HG02870 (cell line): ENCODE results near the gene DDN.

ENCODE experiments used
- ATAC-seq: cut with Tn5 transposase; IDR thresholded peaks from one replicate; pipeline ENCODE4 v1.9.1; 2021; ENCODE audit warnings: mild to moderate bottlenecking, moderate library complexity; ENCODE audit not compliant: unreplicated experiment

Gene DDN

DNA sequence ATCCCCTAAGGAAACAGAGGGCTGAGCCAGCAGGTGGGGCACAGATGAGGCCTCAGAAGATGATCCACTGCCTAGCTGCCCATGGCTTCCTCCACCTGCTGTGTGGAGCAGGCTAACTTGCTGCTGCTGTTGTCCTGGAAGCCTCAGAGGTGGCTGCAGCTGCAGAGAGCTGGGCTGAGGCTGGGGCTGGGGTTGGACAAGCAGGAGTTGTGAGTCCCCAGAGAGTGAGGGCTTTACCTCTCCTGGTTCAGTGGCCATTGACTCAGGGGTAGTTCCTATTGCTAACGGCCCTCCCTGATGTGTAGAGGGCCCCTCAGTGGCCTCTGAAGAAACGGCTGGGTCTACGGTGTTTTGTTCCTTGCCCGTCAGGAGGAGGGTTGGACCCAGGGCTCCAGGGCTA lies 33.1 kb upstream of the DDN start:
- no peak for ATAC-seq

DNA sequence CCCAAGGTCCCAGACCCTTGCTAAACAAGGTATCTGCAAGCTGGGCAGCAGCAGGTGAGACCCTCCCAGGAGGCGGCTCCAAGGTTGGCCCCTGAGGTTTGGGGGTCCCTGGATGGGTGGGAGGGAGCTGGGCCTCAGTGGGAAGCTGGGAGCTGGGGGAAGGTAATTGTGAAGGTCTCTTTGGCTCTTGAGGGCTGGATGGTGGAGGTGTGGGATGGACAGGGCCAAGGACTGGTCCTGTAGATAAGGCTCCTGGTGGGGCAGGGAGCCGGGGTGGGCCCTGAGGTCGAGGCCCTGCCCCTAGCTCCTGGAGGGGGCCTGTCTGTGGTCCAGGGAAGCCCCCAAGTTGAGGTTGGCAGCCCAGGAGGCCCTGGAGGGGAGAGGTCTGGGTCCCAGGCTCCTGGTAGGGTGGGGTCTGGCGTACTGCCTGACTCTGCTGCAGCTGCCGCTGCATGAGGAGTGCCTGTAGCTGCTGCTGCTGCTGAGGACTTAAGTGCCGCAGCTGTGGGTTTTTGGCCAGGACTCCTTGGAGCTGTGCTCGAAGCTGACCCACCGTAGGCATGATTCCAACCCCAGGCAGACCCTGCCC lies 32.5 kb upstream of the DDN start:
- ATAC-seq: no peak

DNA sequence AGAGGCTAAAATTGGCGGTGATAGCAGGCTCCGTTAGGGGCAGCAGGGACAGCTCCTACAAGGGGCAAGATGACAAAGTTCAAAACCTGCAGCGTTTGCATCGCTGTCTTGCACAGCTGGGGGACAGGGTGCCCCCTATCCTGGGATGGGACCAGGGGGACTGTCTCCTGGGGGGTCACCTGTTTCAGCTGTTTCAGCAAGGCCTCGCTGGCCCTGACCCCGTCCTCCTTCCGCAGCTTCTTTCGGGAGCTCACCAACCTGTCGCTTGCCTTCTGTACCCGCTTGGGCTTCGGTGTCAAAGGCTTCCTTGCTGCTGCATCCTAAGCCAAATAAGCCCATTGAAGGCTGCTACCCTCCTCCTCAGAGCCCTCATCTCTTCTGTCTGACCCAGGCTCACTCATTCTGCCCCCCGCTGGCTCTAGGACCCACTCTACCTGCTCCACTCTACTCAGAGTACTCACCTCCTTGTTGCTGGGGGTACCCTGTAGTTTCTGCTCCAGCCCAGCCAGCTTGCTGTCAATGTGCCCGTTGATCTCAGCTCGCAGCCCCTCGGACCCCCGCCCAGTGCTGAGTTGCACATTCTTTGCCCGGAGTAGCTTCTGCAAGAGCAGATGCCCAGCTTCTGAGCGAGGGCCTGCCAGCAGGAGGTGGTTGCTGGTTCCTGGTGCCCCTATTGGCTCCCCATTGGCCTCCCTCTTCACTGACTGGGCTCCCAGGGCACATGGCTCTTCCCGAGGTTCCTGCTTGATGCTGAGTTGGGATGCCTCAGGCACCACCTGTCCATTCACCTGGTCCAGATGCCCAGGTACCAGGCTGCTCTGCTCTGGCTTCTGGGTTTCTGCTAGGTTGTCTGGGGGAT lies 31.8 kb upstream of the DDN start:
- no peak for ATAC-seq

DNA sequence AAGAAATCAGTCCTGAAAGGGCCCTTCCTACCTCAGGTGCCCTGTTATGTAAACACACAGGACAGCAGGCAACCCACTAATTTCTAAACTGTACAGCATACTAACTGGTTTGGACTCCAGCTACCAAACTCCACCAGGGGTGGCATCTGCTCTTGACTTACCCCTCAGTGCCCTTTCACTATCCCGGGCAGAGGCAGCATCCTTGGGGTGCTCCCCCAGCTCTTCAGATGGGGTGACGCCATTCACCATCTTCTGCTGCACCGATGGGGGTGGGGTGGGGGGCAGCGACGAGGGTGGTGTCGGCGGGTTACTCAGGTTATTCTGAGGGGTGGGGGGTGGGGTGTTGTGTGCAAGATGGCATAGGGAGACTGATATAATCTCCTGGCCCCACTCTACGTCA lies 30.9 kb upstream of the DDN start:
- no peak for ATAC-seq

DNA sequence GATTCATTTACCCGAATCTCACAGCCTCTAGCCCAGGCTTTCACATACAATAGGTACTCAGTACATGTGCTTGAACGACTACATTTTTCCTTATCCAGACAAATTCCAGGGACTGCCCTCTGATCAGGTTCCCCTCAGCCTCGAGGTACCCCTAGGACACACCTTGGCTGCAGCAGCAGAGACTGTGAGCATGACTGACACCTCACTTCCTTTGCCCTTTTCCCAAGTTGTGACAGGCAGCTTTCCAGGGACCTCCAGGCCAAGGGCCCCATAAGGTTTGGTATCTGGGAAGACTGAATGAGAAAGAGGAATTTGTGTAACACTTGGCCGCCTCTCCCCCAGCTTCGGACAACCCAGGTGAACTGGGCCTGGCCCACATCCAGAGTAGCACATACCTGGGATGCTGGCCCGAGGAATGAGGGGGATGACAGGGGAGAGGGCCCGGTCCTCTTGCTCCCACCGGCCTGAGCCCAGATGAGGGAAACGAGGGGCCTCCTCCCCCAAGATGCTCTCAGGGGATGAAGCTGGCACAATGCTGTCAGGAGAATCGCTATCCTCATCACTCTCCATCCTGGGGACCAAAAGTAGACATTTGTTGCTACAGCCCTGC lies 29.6 kb upstream of the DDN start:
- no peak for ATAC-seq

DNA sequence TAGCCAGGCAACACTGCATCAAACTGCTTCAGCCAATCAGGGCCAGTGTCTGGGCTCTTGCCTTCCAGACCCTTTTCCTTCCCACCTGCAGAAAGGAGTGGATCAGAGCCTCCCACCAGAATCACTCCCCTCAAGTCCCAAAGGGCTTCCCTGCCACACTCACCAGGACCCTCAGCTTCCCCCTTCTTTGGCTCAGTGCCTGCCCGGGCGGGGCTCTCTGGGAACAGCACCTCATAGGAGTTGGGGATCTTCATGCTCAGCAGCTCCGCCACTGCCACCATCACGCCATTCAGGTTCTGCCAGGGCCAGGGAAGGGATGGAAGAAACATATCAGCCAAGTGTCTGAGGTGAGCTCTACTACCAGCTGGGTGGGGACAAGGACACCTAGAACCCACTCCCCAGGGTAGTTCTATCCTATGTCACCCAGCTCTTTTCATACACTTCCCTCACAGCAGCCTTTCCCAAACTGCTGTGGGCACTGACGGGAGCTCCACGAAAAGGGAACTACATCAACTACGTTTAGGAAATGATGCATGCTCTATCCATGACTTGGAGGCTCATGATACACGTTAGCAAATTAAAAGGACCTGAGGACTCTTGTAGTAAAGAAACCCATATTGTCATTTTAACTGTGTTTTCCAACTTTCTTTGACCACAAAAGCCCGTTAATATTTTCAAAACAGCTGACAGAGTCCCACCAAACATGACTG lies 28.8 kb upstream of the DDN start:
- ATAC-seq: no peak

DNA sequence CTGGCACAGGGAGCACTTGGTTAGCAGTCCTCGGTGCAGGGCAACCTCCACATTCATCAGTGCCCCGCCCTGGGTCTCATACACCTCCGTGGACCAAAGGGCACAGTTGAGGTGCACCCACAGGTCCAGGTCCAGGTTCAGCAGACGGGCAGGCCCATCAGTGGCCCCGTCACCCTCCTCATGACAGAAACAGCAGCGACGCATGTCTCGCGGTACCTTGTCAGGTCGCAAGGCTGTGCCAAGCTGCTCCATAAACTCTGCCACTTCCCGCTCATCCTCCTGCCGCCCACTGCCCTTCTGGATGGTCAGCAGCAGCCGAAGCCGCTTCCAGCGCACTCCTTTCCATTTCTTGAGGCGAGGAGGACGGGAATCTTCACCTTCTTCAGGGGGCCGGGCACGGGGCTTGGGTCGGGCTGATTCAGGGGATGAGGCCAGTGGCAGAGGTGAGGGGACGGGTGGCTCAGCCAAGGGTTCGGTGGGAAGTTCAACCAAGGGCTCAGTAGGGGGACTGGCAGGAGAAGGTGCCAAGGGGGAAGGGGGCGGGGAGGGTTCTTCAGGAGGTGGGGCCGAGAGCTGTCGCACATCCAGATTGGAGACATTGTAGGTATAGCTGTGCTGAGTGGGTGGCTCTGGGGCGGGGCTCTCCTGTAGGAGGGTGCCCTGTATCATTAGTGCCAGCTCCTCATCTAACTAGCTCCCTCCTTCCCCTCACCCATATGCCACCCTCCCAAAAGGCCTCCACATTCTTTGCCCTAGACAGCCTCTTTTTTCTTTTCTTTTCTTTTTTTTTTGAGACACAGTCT lies 27.7 kb upstream of the DDN start:
- ATAC-seq: no peak

DNA sequence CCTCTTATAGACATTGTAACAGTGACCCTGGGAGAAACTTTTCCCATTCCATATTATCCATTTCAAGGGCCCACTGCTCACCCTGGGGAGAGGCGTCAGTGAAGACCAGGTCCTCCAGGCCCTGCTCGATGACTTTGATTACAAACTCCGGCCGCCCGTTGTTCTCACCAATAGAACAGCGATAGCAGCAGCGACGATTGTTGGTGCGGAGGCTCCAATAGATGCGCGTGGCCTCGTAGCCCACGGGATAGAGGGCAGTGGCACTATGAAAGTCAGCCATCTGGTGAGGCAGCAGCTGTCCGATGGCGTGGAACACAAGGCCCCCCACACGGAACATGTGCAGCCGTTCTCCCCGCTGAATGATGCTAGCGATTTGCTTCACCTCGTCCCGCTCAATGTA lies 26.9 kb upstream of the DDN start:
- no peak for ATAC-seq

DNA sequence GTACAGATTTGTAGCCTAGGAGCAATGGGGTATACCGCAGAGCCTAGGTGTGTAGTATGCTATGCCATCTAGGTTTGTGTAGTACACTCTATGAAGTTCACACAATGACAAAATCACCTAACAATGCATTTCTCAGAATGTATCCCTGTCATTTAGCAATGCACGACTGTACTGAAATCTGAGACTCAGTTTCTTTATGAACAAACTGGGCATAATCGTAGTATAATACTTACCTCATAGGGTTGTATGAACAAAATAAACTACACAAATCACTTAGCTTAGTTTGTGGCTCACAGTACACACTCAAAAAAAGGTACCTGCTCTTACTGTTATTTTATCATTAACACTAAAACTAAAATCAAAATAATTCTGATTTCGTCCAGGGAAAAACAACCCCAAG lies 26.3 kb upstream of the DDN start:
- no peak for ATAC-seq

DNA sequence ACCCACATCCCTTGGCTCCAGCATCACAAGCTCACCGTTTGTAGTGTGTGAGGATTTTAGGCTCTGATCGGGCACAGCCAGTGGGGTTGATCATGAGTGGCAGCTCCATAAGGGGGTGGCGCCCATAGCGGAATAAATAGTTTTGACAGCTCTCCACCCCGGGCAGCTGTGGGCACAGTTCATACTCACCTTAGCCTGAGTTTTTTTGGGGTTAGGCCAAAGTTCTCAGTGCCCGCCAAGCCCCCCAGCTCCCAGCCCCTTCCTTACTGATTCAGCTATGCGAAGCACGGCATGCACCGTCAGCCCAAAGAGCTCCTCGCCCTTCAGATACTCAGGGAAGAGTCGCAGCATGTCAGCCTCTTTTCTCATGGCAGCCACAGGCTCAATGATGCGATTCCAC lies 25.4 kb upstream of the DDN start:
- ATAC-seq: no peak

DNA sequence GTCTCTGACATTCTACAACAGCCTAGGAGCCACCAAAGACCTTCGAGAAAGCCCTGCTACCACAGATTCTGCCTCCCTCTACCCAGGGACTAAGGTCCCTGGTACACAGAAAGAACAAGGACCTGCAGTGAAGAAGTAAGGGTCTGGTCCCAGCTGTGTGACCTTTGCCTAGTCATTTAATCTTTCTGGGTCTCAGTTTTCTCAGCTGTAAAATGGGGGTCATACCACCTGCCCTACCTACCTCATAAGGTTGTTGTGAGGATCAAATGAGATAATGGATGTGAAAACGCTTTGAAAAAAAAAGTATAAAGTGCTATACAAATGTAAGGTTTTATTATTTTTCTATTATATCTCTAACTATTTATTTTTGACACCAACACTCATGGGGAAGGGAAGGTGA lies 24.6 kb upstream of the DDN start:
- no peak for ATAC-seq

DNA sequence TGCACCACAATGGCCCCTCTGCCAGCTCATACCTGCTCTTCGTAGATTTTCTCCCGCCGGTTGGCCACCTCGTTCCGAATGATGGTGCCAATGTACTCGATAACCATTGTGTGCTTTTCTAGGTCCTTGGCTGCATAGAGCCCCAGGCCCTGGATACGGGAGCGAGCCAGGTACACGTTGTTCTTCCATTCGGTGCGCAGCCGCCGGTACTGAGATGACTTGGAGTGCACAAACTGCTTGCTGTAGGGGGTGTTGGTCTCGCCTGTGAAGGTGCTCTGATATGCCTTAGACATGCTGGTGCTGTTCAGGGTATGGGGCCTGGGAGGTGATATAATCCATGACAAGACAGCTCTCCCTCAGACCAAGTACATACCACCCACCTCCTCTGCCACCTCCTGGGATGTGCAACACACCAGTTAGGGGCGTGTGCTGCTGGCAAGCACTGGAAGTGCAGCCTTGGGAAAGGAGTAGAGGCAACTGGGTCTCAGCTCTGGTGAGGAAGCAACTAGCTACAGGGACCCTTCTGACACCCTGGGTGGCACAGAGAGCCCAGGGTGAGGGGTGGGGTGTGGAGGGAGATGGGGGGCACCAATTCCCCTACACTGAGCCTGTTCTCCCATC lies 23.5 kb upstream of the DDN start:
- ATAC-seq: no peak

DNA sequence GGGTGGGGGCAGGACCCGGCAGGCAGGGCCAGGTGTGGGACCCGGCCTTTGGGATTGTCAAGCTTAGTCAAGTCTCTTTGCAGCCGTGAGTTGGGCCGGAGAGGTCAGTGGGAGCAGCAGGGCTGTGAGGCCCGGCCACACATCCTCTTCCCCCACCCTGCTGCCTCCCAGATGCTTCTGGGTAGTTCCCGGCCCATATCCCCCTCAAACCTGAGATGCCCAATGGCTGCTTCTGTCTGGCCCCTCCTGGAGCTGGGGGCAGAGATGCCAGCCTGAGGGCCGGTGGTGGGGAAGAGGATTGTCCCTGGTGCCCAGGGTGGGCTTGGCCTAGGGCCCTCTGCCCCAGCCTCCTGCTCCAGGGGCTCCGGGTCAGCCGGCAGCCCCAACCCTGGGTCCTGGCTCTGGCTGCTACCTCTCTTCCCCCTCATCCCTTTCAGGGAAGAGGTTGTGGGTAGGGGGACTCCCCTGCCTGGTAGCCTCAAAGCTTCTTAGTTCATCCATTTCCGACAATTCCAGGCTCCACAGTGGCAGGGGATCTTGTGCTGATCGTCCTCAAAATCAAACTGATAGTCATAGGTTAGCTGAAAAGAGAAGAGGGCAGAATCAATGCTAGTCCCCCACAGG lies 22.2 kb upstream of the DDN start:
- no peak for ATAC-seq

DNA sequence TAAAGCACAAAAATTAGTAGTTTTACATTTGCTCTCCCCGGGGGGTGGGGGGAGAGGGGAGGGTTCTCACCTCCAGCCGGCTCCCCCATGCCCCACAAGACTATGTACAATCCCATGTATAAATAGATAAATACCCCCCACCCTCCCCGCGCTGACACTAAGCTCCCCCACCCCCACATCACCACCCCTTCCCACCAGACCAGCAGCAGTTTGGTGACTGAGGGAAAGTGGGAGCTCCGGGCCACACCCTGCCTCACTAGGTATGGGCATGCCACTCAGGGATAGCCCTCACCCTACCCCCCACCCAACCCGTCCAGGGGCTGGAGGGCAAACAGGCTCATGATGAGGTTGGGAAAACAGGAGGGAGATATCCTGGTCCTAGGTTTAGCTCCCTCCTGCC lies 21.3 kb upstream of the DDN start:
- no peak for ATAC-seq

DNA sequence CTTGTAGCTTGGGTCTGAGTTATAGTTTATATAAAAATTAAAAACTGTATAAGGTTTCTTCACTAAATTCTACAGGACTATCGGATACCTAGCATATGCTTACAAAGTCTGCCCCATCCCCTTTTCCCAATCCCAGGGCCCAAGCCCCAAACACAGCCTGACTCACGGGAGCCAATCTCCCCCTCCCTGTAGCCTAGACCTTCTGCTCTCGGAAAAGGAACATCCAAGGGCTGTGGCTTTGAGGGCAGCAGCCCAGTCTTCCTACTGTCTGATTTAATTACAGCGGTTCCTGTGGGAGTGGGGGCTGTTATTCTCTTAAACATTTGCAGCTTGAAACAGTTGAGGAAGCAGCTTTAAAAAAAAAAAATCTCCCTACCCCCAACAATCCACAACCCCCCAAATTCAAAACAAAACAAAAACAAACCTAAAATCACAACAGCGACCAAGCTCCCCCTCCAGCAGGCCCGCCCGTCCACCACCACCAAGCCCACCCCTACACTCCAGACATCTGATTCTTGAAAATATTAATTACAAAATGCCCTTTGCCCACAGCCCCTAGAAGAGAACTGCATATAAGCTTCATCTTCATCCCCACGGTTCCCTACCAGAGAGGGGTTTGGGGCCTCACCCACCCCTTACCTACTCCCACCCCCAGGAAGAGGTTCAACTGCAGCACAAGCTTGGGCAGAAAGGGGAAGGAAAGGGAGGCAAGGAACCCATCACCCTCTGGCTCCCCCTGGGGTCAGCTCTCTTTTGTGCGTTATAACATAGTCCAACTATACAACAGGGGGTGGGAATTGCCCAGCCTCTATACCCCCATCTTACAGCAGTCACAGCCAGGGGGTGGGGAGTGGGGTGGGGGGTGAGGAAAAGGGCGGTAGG lies 20.5 kb upstream of the DDN start:
- ATAC-seq: no peak

DNA sequence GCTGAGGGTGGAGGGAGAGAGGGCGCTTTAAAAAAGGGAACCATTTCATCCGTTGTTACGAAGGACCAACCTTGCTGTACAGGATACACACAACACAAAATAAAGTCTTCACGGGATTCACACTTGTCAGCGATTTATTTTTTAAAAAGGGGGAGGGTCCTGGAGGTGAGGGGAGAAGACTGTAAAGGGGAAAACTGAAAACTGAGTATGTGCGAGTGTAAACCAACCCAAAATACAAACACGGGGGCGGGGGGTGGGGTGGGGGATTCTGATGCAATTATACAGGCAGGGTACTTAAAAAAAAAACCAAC lies 19.9 kb upstream of the DDN start:
- no peak for ATAC-seq

DNA sequence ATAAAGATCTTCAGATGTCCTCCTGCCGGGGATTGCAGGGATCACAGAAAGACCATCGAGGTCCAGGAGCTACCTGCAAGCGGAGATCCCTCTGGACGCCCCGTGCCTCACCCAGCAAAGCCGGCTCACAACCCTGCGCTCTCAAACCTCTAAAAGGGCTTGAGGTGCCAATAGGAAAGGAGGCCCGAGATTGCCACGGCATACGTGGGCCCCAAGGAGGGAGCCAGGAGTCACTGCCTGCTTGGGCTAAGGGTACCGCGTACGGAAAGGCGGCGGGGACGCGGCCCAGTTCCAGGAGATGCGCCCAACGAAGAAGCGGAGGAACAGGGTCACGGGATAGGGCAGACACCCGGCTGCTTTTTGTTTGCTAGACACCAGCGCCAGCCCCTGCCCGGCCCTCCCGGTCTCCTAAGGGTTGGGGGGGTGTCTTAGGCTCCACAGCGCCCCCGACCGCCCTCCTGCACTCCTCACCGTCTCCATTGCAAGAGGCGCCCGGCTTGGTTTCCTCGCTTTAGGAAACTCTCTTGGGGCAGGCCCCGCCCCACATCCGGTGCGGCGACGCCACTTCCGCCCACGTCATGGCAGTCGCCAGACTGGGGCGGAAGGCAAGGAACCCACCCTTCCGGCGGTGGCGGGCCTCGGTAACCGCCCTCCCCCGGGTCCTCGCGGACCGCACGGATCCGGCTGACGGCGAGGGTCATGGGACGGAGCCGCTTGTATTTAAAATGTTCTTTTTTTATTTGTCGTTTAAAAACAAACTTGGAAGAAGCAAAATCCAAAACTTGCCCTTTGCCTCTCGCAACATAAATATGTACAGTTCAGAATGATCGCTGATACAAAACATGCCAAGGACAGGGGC lies 19.3 kb upstream of the DDN start, which contains the start of gene PRKAG1:
Gene PRKAG1 (minus strand): TSS at position 516 of the 859 bp plus-strand sequence. CDS start 36 bp downstream, at position 480.
- ATAC-seq: peak; percentile 72

DNA sequence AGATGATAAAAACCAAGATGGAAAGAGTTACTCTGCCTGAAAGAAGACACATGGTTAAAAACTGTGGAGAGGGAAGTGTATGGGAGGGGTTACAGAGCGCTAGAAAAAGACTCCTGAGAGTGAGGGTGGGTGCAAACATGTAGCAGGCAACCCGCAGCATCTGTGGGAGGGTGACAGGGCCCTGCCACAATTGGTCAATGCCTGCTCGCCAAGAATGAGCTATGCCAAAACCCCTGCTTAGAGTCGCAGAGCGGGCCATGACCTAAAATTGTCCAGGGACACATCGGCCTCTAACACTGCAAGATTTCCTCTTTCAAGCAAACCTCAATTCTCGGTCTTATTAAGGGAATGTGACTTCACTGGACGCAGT lies 18.7 kb upstream of the DDN start:
- ATAC-seq: peak; percentile 17
